Hepatocyte (in vitro differentiated cells): ENCODE results near the gene SERPINB13. TPM values are rescaled to one million over a fixed set of nuclear protein-coding genes. Genes with fewer than 3 reads are reported as not detected.
"Not testable (repeated sequence)": the region's sequence is repeated elsewhere in the genome, so short reads cannot be mapped to it uniquely, and the experiment has no call there.

Experiments used
- DNase-seq: peaks from one replicate; pipeline ENCODE4 v3.0.0-alpha.2; 2016; ENCODE audit warnings: low spot score
- H2AFZ ChIP-seq: fragments of 200-600 bp; sonication (generic); 2 replicates; pipeline ENCODE4 v1.6.0; 2016; ENCODE audit warnings: antibody characterized with exemption, mild to moderate bottlenecking
- H3K27ac ChIP-seq: fragments of 200-600 bp; sonication (generic); 2 replicates; pipeline ENCODE4 v1.5.1; 2016; ENCODE audit warnings: mild to moderate bottlenecking
- H3K27me3 ChIP-seq: fragments of 200-600 bp; sonication (generic); 2 replicates; pipeline ENCODE4 v1.6.1; 2016
- H3K36me3 ChIP-seq: fragments of 200-600 bp; sonication (generic); replicated peaks from 2 replicates; pipeline ENCODE4 v1.5.1; 2016; ENCODE audit warnings: low read depth; ENCODE audit not compliant: insufficient read depth
- H3K4me1 ChIP-seq: fragments of 200-600 bp; sonication (generic); 2 replicates; pipeline ENCODE4 v1.5.1; 2016; ENCODE audit warnings: mild to moderate bottlenecking, moderate library complexity; ENCODE audit not compliant: insufficient read depth
- H3K4me2 ChIP-seq: fragments of 200-600 bp; sonication (generic); 2 replicates; pipeline ENCODE4 v1.6.0; 2016
- H3K4me3 ChIP-seq: fragments of 200-600 bp; sonication (generic); 2 replicates; pipeline ENCODE4 v1.5.1; 2016; ENCODE audit warnings: mild to moderate bottlenecking
- H3K79me2 ChIP-seq: fragments of 200-600 bp; sonication (generic); 2 replicates; pipeline ENCODE4 v1.6.0; 2017; ENCODE audit warnings: mild to moderate bottlenecking
- H3K9me2 ChIP-seq: fragments of 200-600 bp; sonication (generic); replicated peaks from 2 replicates; pipeline ENCODE4 v1.6.0; 2017; ENCODE audit warnings: mild to moderate bottlenecking; ENCODE audit not compliant: insufficient read depth
- H3K9me3 ChIP-seq: fragments of 200-600 bp; sonication (generic); 2 replicates; pipeline ENCODE4 v1.5.1; 2016; ENCODE audit warnings: low read depth, mild to moderate bottlenecking
- H4K20me1 ChIP-seq: fragments of 200-600 bp; sonication (generic); 2 replicates; pipeline ENCODE4 v1.6.0; 2016; ENCODE audit warnings: mild to moderate bottlenecking; ENCODE audit not compliant: insufficient read depth, poor library complexity, severe bottlenecking
- EZH2 ChIP-seq: fragments of 200-600 bp; sonication (generic); IDR thresholded peaks from 2 replicates; pipeline ENCODE4 v1.6.1; 2016; ENCODE audit warnings: antibody characterized with exemption, mild to moderate bottlenecking, borderline replicate concordance
- EZH2phosphoT487 ChIP-seq: fragments of 200-600 bp; sonication (generic); IDR thresholded peaks from one replicate; pipeline ENCODE4 v1.6.1; 2018; ENCODE audit warnings: antibody characterized with exemption, mild to moderate bottlenecking, low read depth, moderate library complexity; ENCODE audit not compliant: unreplicated experiment, severe bottlenecking
- WGBS: methylation state at CpG from one replicate; pipeline ENCODE4 v1.1.6; 2016; ENCODE audit warnings: low lambda C conversion rate; ENCODE audit errors: missing lambda C conversion rate; 5-methylcytosine and 5-hydroxymethylcytosine counted together
- polyA plus RNA-seq: library from polyadenylated mRNA; unstranded; fragments of >200 nt; fragmentation: Nextera tagmentation; extraction: Ambion mirVana; gene quantifications from 2 replicates; pipeline ENCODE4 v1.2.1, GENCODE V29; 2016
- total RNA-seq: library from RNA; depleted of rRNA; stranded (reverse); fragments of >200 nt; gene quantifications from 2 replicates; pipeline ENCODE4 v1.2.3, GENCODE V29; 2014
- TF ChIP-seq, protein P1 (sequence below): fragments of 200-600 bp; sonication (generic); IDR thresholded peaks from 2 replicates; pipeline ENCODE4 v1.5.1; 2016; ENCODE audit warnings: antibody characterized with exemption, mild to moderate bottlenecking; ENCODE audit not compliant: poor library complexity

SERPINB13 gene
- total and polyA plus RNA-seq, 2 experiments from 2014 or later = 0.28 TPM; not detected in 1

DNA sequence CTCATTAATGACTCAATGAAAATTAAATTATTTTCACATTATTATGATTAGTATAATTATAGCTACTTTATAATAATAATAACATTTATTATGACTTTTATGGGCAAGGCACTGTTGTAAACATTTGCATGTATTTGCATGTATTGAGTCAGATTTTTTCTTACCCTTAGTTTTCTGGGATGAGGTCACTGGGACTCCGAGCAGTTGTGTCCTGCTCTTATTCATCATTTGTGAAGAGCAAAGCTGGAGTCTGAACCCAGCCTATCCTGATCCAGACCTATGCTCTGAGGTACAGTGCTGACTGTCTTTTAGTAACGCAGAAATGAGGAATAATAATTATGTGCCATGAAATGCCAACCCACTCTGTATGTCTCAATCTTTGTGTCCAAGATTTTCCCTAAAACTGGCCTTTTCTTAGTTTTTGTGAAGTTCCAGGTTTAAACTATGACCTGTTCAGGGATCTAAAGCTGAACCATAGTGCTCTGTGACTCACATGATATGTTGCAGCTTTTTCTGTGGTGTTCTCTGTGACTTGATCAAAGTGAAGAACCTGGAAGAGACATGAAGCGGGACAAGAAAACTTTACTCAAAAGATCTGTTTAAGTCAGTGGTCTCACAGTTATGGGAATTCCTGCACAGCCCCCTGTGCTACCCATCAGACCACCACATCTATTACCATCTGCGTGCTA, 55.7 kb downstream of the SERPINB13 start:
- H3K4me2 ChIP-seq, H3K9me2 ChIP-seq, H3K4me1 ChIP-seq, H3K36me3 ChIP-seq, H2AFZ ChIP-seq, H3K4me3 ChIP-seq, H3K27ac ChIP-seq, DNase-seq, H3K9me3 ChIP-seq, H3K79me2 ChIP-seq, H3K27me3 ChIP-seq, H4K20me1 ChIP-seq: not testable (repeated sequence)
- WGBS = 93% methylated on average over 4 of the region's 4 CpGs

DNA sequence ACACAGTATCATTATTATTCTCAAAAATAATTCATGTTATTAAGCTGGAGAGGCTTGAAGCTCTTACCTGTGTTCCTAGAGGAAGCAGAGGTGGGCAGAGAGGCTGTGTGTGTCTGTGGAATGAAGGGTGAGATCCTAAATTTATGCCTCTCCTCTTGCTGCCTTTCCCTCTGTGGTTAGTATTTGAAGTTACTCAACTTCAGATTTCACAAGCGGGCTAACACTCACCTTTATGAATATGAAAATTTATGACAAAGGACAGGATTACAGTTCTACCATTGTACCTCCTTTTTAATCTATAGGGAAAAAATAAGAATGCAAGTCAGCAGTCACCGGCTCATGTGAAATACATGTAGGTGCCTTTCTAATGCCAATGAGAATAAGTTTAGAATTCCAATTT, 57.0 kb downstream of the SERPINB13 start, which contains the start of gene SERPINB4:
Gene SERPINB4, minus strand, starts transcription at position 115 of the 400 bp plus-strand sequence. CDS start 679 bp downstream, outside the sequence.
- H2AFZ ChIP-seq, H3K4me1 ChIP-seq, H3K36me3 ChIP-seq, H3K4me2 ChIP-seq, H3K9me2 ChIP-seq, H3K4me3 ChIP-seq, H3K27ac ChIP-seq, DNase-seq, H4K20me1 ChIP-seq, H3K27me3 ChIP-seq, H3K79me2 ChIP-seq, H3K9me3 ChIP-seq: not testable (repeated sequence)
- WGBS = 86% methylated on average over 1 of the region's 2 CpGs

DNA sequence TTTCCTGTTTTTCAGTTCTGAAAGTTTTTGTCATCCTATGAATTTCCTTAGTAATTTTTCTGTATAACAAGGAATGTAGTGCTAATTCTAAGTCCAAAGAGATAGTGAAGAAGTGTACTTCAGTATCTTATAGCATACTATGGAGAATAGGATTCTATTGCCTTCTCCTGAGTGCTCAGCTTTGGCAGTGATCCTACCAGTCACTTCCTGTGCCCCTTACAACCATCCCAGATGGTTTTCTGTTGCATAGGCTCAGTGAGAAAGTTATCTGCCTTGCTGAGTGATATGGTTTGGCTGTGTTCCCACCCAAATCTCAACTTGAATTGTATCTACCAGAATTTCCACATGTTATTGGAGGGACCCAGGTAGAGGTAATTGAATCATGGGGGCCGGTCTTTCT, 57.6 kb downstream of the SERPINB13 start:
- not testable (repeated sequence) for H3K9me3 ChIP-seq, H3K4me3 ChIP-seq, H3K36me3 ChIP-seq, H3K79me2 ChIP-seq, H3K4me2 ChIP-seq, H3K27ac ChIP-seq, H3K27me3 ChIP-seq, H3K9me2 ChIP-seq, H2AFZ ChIP-seq, H3K4me1 ChIP-seq, H4K20me1 ChIP-seq, DNase-seq
- WGBS = 90% methylated on average over 1 of the region's 1 CpG

DNA sequence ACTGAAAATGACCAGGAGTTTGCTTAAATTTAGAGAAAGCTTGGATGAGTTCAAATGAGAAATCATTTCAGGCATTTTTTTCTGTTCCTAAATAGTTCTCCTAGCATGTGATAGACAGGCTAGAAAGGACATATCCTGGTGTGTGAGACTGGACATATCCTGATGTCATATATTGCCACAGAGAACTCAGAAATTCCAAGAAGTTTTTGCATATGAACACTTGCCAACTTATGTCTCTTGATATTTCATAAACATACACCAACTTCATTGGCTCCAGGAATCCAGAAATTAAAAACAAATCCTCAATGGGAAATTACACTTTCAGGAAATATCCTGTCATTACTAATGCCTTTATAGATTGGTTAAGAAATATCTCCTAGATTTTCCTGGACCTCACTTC, 59.8 kb downstream of the SERPINB13 start:
- H3K36me3 ChIP-seq = no peaks in the 10 kb centered on the region
- no peak overlapping the region for H3K27ac ChIP-seq
- H3K9me3 ChIP-seq = no peaks in the 10 kb centered on the region
- no peaks in the 10 kb centered on the region for H3K4me1 ChIP-seq
- H3K4me3 ChIP-seq = no peak overlapping the region
- DNase-seq = no peak
- no peak for TF ChIP-seq EZH2phosphoT487
- TF ChIP-seq, protein P1, sequence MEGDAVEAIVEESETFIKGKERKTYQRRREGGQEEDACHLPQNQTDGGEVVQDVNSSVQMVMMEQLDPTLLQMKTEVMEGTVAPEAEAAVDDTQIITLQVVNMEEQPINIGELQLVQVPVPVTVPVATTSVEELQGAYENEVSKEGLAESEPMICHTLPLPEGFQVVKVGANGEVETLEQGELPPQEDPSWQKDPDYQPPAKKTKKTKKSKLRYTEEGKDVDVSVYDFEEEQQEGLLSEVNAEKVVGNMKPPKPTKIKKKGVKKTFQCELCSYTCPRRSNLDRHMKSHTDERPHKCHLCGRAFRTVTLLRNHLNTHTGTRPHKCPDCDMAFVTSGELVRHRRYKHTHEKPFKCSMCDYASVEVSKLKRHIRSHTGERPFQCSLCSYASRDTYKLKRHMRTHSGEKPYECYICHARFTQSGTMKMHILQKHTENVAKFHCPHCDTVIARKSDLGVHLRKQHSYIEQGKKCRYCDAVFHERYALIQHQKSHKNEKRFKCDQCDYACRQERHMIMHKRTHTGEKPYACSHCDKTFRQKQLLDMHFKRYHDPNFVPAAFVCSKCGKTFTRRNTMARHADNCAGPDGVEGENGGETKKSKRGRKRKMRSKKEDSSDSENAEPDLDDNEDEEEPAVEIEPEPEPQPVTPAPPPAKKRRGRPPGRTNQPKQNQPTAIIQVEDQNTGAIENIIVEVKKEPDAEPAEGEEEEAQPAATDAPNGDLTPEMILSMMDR = no peak
- TF ChIP-seq EZH2 = no peak
- no peaks in the 10 kb centered on the region for H3K27me3 ChIP-seq
- no peaks in the 10 kb centered on the region for H3K79me2 ChIP-seq
- no peak overlapping the region for H2AFZ ChIP-seq
- no peak overlapping the region for H3K4me2 ChIP-seq
- H3K9me2 ChIP-seq = no peaks in the 10 kb centered on the region
- no peaks in the 10 kb centered on the region for H4K20me1 ChIP-seq

DNA sequence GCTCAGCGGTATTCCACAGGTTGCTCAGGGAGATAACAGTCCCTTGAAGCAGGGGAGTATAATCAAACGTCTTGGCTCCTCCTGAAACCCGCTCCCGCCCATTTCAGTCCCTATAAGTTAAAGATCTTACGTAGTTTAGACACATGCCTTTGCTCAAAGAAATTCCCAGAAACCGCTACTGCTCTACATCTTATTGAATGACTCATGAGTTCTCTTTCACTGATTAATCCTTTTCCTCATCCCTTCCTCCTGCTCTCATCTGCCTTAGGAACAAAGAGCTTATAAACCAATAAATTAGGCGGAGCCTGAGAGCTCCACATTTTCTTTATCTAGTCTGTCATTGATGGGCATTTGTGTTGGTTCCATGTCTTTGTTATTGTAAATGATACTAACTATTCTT, 61.1 kb downstream of the SERPINB13 start:
- no peak for DNase-seq
- WGBS = 56% methylated on average over 7 of the region's 7 CpGs
- no peaks in the 10 kb centered on the region for H3K9me3 ChIP-seq
- H3K4me3 ChIP-seq = no peak overlapping the region
- no peak overlapping the region for H3K27ac ChIP-seq
- H4K20me1 ChIP-seq = no peaks in the 10 kb centered on the region
- no peaks in the 10 kb centered on the region for H3K79me2 ChIP-seq
- H3K4me1 ChIP-seq = no peaks in the 10 kb centered on the region
- no peak overlapping the region for H2AFZ ChIP-seq
- no peaks in the 10 kb centered on the region for H3K36me3 ChIP-seq
- no peaks in the 10 kb centered on the region for H3K27me3 ChIP-seq
- no peaks in the 10 kb centered on the region for H3K9me2 ChIP-seq
- H3K4me2 ChIP-seq = no peak overlapping the region
- TF ChIP-seq EZH2phosphoT487 (no peak), EZH2 (no peak)
- TF ChIP-seq, protein P1 = no peak

Other genes with a start within 250 kb of the SERPINB13 start
- 26.5 and 33.6 TPM in 2 replicates for gene KDSR, start 220.1 kb upstream of the SERPINB13 start, total RNA-seq
- gene KDSR, start 220.1 kb upstream of the SERPINB13 start, polyA plus RNA-seq = 50.7 and 55.1 TPM in 2 replicates
- gene VPS4B, start 164.9 kb upstream of the SERPINB13 start, total RNA-seq = 49.2 and 60.6 TPM in 2 replicates
- 30.3 and 35.0 TPM in 2 replicates for gene VPS4B, start 164.9 kb upstream of the SERPINB13 start, polyA plus RNA-seq
- 0.23 and 0.28 TPM in 2 replicates for gene SERPINB5, start 110.4 kb upstream of the SERPINB13 start, total RNA-seq
- gene SERPINB5, start 110.4 kb upstream of the SERPINB13 start, polyA plus RNA-seq = 0.76 TPM in 1 of 2 replicates, not detected in the other
- not detected in 2 replicates for gene SERPINB12, start 45.0 kb upstream of the SERPINB13 start, total RNA-seq
- gene SERPINB12, start 45.0 kb upstream of the SERPINB13 start, polyA plus RNA-seq = not detected in 2 replicates
- not detected in 2 replicates for gene SERPINB4, start 56.9 kb downstream of the SERPINB13 start, total RNA-seq
- not detected in 2 replicates for gene SERPINB4, start 56.9 kb downstream of the SERPINB13 start, polyA plus RNA-seq
- 0.17 TPM in 1 of 2 replicates, not detected in the other for gene SERPINB3, start 74.5 kb downstream of the SERPINB13 start, total RNA-seq
- gene SERPINB3, start 74.5 kb downstream of the SERPINB13 start, polyA plus RNA-seq = not detected in 2 replicates
- not detected in 2 replicates for gene SERPINB11, start 115.6 kb downstream of the SERPINB13 start, total RNA-seq
- gene SERPINB11, start 115.6 kb downstream of the SERPINB13 start, polyA plus RNA-seq = not detected in 2 replicates
- 0.10 and 0.36 TPM in 2 replicates for gene SERPINB7, start 188.1 kb downstream of the SERPINB13 start, total RNA-seq
- gene SERPINB7, start 188.1 kb downstream of the SERPINB13 start, polyA plus RNA-seq = 0.77 and 1.9 TPM in 2 replicates